ENCODE results near the gene CGREF1. TPM values are rescaled to one million over a fixed set of nuclear protein-coding genes. Genes with fewer than 3 reads are reported as not detected.

CGREF1 gene, protein sequence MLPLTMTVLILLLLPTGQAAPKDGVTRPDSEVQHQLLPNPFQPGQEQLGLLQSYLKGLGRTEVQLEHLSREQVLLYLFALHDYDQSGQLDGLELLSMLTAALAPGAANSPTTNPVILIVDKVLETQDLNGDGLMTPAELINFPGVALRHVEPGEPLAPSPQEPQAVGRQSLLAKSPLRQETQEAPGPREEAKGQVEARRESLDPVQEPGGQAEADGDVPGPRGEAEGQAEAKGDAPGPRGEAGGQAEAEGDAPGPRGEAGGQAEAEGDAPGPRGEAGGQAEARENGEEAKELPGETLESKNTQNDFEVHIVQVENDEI
- 10 to 100 TPM in 1 of 2 donors, 1 to 10 TPM in 1; 6.6 to 11.1 TPM for total RNA-seq
- 7.4 TPM for polyA plus RNA-seq (ENCODE audit: insufficient read depth, low read depth, low replicate concordance)
- long read RNA-seq, donor 1: 0 reads
- long read RNA-seq, donor 2: 0 reads

DNA sequence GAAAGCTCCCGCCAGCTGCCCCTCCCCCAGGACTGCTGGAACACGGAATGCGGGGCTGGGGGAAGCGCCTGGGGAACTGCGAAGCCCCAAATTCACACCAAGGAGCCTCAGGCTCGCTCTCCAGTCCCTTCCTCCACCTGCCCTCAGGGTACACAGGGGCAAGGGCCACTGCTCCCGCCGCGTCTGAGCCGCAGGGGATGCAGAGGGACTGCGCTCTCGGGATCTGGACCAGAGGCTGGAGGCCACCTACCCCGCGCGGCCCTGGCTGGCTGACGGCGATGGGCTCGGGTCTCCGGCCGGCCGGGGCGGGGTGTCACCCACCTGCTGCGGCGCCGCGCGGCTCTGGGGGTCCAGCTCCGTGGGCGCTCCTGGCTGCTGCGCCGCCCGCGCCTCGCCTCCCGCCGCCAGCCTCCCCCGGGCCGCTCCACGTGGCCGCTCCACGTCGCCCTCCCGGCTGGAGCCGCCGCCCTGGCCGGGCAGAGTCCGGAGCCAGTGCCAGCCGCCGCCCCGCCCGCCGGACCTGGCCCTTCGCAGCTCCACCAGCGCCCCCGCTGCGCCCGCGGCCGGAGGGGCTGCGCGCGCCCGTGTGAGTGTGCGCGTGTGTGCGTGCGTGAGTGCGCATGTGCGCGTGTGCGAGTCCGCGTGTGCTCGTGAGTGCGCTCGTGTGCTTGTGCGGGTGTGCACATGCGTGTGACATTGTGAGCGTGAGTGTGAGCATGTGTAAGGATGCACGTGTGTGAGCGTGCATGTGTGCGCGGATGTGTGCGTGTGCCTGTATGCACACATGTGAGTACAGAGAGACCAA is at the start of gene CGREF1:
CGREF1 (minus strand) TSS at position 604 of the 805 bp plus-strand sequence. CDS start 14,762 bp downstream, outside the sequence.
- intact Hi-C loops (cut with DNase I; ENCODE audit: low total_unique reads): no loop called here
- H3K27me3 ChIP-seq: no peaks in the 10 kb centered on the region
- TF ChIP-seq, protein P1, sequence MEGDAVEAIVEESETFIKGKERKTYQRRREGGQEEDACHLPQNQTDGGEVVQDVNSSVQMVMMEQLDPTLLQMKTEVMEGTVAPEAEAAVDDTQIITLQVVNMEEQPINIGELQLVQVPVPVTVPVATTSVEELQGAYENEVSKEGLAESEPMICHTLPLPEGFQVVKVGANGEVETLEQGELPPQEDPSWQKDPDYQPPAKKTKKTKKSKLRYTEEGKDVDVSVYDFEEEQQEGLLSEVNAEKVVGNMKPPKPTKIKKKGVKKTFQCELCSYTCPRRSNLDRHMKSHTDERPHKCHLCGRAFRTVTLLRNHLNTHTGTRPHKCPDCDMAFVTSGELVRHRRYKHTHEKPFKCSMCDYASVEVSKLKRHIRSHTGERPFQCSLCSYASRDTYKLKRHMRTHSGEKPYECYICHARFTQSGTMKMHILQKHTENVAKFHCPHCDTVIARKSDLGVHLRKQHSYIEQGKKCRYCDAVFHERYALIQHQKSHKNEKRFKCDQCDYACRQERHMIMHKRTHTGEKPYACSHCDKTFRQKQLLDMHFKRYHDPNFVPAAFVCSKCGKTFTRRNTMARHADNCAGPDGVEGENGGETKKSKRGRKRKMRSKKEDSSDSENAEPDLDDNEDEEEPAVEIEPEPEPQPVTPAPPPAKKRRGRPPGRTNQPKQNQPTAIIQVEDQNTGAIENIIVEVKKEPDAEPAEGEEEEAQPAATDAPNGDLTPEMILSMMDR (IDR thresholded peaks at IDR 0.05): no peak
- TF ChIP-seq POLR2A (IDR thresholded peaks at IDR 0.05): no peak
- peaks cover 4% of the 10 kb centered on the region for H3K4me1 ChIP-seq
- peak within 1 kb of the TSS; percentile 39 to 56 for H3K4me3 ChIP-seq
- 4 to 12% methylated on average over 15 to 38 of the region's 84 CpGs for WGBS, 2 donors
- no peaks in the 10 kb centered on the region for H3K9me3 ChIP-seq
- no peaks in the 10 kb centered on the region for H3K36me3 ChIP-seq (ENCODE audit: low read depth, missing control alignments)
- H3K27ac ChIP-seq: no peak within 1 kb of the TSS
- DNase-seq: no peak

- TF ChIP-seq, protein P1 (IDR thresholded peaks at IDR 0.05): no peak
- no peak for TF ChIP-seq POLR2A (IDR thresholded peaks at IDR 0.05)
- H3K9me3 ChIP-seq: no peaks in the 10 kb centered on the region
- intact Hi-C loops (cut with DNase I; ENCODE audit: low total_unique reads): no loop called here
- H3K4me3 ChIP-seq: no peak overlapping the region
- 89% methylated on average over 8 of the region's 8 CpGs for WGBS, 2 donors
- no peak for DNase-seq
- H3K4me1 ChIP-seq: peaks cover 8% of the 10 kb centered on the region
- no peaks in the 10 kb centered on the region for H3K36me3 ChIP-seq (ENCODE audit: low read depth, missing control alignments)
- H3K27ac ChIP-seq: no peak overlapping the region
- no peaks in the 10 kb centered on the region for H3K27me3 ChIP-seq
Measured at GRCh38 chr2:27164960-27165763, 46.2 kb upstream of the CGREF1 start.

- TF ChIP-seq, protein P1 (IDR thresholded peaks at IDR 0.05): no peak
- TF ChIP-seq POLR2A (IDR thresholded peaks at IDR 0.05): no peak
- intact Hi-C loops (cut with DNase I; ENCODE audit: low total_unique reads): no loop called here
- no peak overlapping the region for H3K27ac ChIP-seq
- DNase-seq: no peak
- no peaks in the 10 kb centered on the region for H3K36me3 ChIP-seq (ENCODE audit: low read depth, missing control alignments)
- no peak overlapping the region for H3K4me3 ChIP-seq
- WGBS, 2 donors: 77 to 81% methylated on average over 15 of the region's 15 CpGs
- H3K9me3 ChIP-seq: no peaks in the 10 kb centered on the region
- H3K27me3 ChIP-seq: no peaks in the 10 kb centered on the region
- peaks cover 6% of the 10 kb centered on the region for H3K4me1 ChIP-seq
Measured at GRCh38 chr2:27162151-27163121, 43.5 kb upstream of the CGREF1 start.

DNA sequence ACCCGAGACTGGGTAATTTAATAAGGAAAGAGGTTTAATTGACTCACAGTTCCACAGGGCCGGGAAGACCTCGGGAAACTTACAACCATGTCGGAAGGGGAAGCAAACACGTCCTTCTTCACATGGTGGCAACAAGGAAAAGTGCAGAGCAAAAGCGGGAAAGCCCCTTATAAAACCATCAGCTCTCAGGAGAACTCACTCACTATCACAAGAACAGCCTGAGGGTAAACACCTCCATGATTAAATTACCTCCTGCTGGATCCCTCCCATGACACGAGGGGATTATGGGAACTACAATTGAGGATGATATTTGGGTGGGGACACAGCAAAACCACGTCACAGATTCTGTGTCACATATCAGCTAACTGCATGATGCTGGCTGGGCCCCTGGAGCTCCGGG is 41.3 kb upstream of the CGREF1 start:
- Histone ChIP-seq H3K4me3 (no peak overlapping the region), H3K27me3 (no peaks in the 10 kb centered on the region), H3K36me3 (ENCODE audit: low read depth, missing control alignments) (no peaks in the 10 kb centered on the region), H3K27ac (no peak overlapping the region), H3K4me1 (peaks cover 9% of the 10 kb centered on the region), H3K9me3 (no peaks in the 10 kb centered on the region)
- 86 to 90% methylated on average over 9 of the region's 9 CpGs for WGBS, 2 donors
- DNase-seq: no peak
- intact Hi-C loops (cut with DNase I; ENCODE audit: low total_unique reads): no loop called here
- TF ChIP-seq POLR2A (IDR thresholded peaks at IDR 0.05): no peak
- TF ChIP-seq, protein P1 (IDR thresholded peaks at IDR 0.05): no peak
